Occipital lobe (tissue), 2 donors: Measurements from ENCODE around the gene B3GAT3. TPM values are rescaled to one million over a fixed set of nuclear protein-coding genes. Genes with fewer than 3 reads are reported as not detected.
"Not testable (repeated sequence)": the region's sequence is repeated elsewhere in the genome, so short reads cannot be mapped to it uniquely, and the experiment has no call there.

Source experiments
- DNase-seq: peaks from one replicate; lab custom pipeline; 2025; lab: John Stamatoyannopoulos, UW
- total RNA-seq: library from RNA; depleted of rRNA; stranded (reverse); fragments of >200 nt; gene quantifications from one replicate; pipeline ENCODE4 v1.2.3, GENCODE V29; 2014

B3GAT3 gene
- total RNA-seq, 1 donor from 2014 or later, result 21.4 TPM

- peak; percentile 98 for DNase-seq
These were observed 24.4 kb upstream of the B3GAT3 start, which contains the start of gene GANAB for GRCh38 chr11:62645946-62646824. GANAB (minus strand) TSS chr11:62646613; CDS start chr11:62646599, 14 bp downstream.

GRCh38 chr11:62645671-62645945, 23.8 kb upstream of the B3GAT3 start:
- no peak for DNase-seq

GRCh38 chr11:62644220-62644619, 22.4 kb upstream of the B3GAT3 start:
- DNase-seq, result no peak

DNA sequence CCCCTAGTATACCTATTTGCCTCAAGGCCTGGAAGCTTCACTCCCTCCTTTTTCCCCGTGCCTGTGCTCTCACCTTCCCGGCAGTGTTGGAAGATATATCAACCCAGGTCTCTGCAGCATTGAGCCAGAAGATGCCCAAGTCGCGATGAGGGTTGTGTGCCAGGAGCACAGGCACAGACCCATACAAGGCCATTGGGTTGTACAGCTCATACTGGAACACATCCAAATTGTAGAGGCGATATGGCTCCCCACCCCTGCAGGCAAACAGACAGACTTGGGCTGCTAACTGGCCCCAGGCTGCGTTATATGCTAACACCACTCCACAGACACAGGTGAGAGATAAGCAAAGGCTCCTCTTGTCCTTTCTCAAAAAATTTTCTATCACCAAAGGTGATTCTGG, 10.7 kb upstream of the B3GAT3 start:
- no peak for DNase-seq

- DNase-seq, result no peak
These were observed 5.9 kb upstream of the B3GAT3 start for GRCh38 chr11:62627713-62628112.

GRCh38 chr11:62622476-62623089, 797 bp upstream of the B3GAT3 start:
- no peak for DNase-seq

- DNase-seq, result no peak
These were observed 689 bp downstream of the B3GAT3 start for GRCh38 chr11:62621027-62621566.

GRCh38 chr11:62616957-62617356, 4.8 kb downstream of the B3GAT3 start:
- DNase-seq, result not testable (repeated sequence)

GRCh38 chr11:62615521-62615920, 6.3 kb downstream of the B3GAT3 start:
- DNase-seq, result no peak

DNA sequence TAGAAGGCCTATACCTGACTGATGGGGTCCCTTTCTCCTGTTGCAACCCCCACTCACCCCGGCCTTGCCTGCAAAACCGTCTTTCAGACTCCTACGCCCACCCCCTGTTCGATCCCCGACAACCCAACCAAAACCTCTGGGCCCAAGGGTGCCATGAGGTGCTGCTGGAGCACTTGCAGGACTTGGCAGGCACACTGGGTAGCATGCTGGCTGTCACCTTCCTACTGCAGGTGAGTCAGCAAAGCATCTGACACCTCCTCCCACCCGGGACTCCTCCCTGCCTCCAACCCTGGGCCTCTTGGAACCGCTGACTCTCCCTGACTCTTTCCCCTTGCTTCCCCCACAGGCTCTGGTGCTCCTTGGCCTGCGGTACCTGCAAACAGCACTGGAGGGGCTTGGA, 7.5 kb downstream of the B3GAT3 start:
- no peak for DNase-seq

- DNase-seq, result no peak
These were observed 8.5 kb downstream of the B3GAT3 start for GRCh38 chr11:62613291-62613778.

DNA sequence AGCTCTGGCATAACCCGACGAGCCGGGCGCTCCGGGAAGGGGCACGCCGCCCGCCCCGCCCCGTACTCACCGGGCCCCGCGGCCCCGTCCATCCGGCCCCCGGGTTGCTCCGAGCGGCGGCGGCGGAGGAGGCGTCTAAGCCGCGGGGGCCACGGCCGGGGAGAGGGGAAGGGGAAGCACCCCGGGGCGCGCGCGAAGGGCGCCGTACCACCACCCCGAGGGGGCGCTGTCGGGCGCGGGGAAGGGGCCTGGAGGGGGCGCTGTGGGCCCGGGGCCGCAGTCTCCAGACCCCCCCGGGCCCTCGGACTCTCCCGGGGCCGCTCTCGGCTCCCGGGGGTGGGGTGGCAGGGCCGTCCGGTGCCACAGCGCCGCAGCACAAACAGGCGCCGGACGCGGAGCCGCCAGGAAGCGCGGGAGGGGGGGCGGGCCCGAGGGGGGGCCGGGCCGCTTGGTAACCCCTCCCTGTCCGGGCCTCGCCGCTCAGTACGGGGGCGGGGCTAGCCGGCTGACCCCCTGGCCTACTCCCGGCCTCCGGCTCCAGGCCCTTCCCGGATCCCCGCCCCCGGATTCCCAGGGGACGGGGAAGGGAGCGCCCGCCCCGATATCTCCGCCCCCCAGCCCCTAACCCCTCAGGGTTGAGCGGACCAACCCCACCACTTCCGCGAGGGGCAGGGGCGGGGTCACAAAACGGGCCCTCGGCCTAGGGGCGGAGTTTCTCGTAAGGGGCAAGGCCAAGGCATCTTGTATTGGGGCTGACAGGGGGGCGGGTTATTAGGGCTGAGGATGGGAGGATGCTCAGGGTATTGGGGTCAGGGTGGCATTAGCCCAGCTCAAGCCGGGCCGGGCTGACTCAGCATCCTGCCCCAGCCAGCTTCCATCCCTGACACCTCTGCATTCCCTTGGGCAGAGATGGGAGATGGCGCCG, 9.2 kb downstream of the B3GAT3 start, which contains the start of the genes EML3 and ROM1:
Gene EML3, minus strand, starts transcription at position 410 of the 925 bp plus-strand sequence. Its CDS starts 318 bp downstream, at position 92.
Gene ROM1, plus strand, starts transcription at position 892 of the 925 bp plus-strand sequence. Its CDS starts 25 bp downstream, at position 917.
- DNase-seq, result peak; percentile 85

GRCh38 chr11:62611705-62612365, 10.0 kb downstream of the B3GAT3 start:
- peak; percentile 31 for DNase-seq

GRCh38 chr11:62610814-62611704, 10.7 kb downstream of the B3GAT3 start:
- DNase-seq, result no peak

GRCh38 chr11:62610403-62610802, 11.4 kb downstream of the B3GAT3 start:
- DNase-seq, result no peak

- no peak for DNase-seq
These were observed 13.0 kb downstream of the B3GAT3 start for GRCh38 chr11:62608776-62609175.

DNA sequence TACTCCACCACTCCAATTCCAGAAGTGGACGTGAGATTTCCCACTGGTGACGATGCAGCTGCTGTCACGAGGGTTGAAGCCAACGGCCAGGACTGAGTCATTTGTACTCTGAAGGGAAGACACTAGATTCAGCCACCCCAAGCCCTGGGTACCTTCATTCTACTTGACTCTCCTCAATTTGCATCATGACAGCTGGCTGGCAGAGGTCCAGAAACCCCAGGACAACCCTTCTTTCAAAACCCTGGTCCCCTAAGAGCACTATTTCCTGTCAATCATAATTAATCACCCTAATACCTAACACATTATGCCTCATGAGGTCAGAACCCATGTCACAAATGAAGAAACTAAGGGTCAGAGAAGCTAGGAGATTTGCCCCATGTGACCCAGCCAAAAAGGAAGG, 14.1 kb downstream of the B3GAT3 start:
- no peak for DNase-seq

DNA sequence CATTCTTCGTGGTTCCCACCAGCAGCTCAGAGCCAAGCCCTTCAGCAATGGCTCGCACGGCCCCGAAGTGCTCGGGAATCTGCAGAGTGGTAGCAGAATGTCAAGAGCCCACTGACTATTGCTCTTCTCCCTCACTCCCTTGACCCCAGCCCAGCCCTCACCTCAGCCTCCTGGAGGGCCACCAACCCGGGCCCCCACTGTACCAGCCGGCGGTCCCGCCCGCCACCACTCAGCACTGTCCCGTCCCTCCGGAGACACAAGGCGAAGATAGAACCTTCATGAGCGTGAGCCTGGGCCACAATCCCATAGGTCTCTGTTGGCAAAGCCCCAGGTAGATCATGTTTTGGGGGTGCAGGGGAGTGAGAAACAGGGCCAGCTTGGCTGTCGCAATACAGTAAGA, 15.9 kb downstream of the B3GAT3 start:
- no peak for DNase-seq

GRCh38 chr11:62605467-62605866, 16.3 kb downstream of the B3GAT3 start:
- DNase-seq, result no peak
